Measurements from ENCODE around the gene GMDS.

The GMDS gene

GRCh38 chr6:2190661-2191389, 54.6 kb downstream of the GMDS start:
- TF ChIP-seq EZH2phosphoT487 (IDR thresholded peaks at IDR 0.05; ENCODE audit: low read depth) (no peak), CTCF (IDR thresholded peaks at IDR 0.05; ENCODE audit: low read depth, low read length) (no peak)
- Histone ChIP-seq H4K20me1 (ENCODE audit: insufficient read depth, low read length) (peaks cover 16% of the 10 kb centered on the region), H3K4me2 (ENCODE audit: low read length) (no peak overlapping the region), H3K27me3 (ENCODE audit: low read depth, low read length) (peaks cover 17% of the 10 kb centered on the region; the same call in 1 of the 2 replicates), H3K27ac (ENCODE audit: low read length) (no peak overlapping the region), H3K36me3 (replicated peaks; ENCODE audit: low read depth, low read length) (no peaks in the 10 kb centered on the region), H3K79me2 (ENCODE audit: low read length) (no peaks in the 10 kb centered on the region), H3K9ac (ENCODE audit: low read length) (no peak overlapping the region), H3K9me3 (ENCODE audit: insufficient read depth, low read length) (no peaks in the 10 kb centered on the region), H3K4me1 (ENCODE audit: low read length) (peaks cover 12% of the 10 kb centered on the region), H2AFZ (ENCODE audit: low read depth, low read length) (no peak overlapping the region), H3K4me3 (ENCODE audit: low read length) (no peak overlapping the region)

- Histone ChIP-seq H3K4me3 (ENCODE audit: low read length) (no peak overlapping the region), H4K20me1 (ENCODE audit: insufficient read depth, low read length) (peaks cover 19% of the 10 kb centered on the region), H3K36me3 (replicated peaks; ENCODE audit: low read depth, low read length) (no peaks in the 10 kb centered on the region), H3K79me2 (ENCODE audit: low read length) (no peaks in the 10 kb centered on the region), H3K4me2 (ENCODE audit: low read length) (no peak overlapping the region), H3K27me3 (ENCODE audit: low read depth, low read length) (peaks cover 17% of the 10 kb centered on the region; the same call in 1 of the 2 replicates), H3K27ac (ENCODE audit: low read length) (no peak overlapping the region), H3K4me1 (ENCODE audit: low read length) (peaks cover 12% of the 10 kb centered on the region), H3K9me3 (ENCODE audit: insufficient read depth, low read length) (no peaks in the 10 kb centered on the region), H2AFZ (ENCODE audit: low read depth, low read length) (no peak overlapping the region), H3K9ac (ENCODE audit: low read length) (no peak overlapping the region)
- no peak for TF ChIP-seq EZH2phosphoT487 (IDR thresholded peaks at IDR 0.05; ENCODE audit: low read depth)
- TF ChIP-seq CTCF (IDR thresholded peaks at IDR 0.05; ENCODE audit: low read depth, low read length) = no peak
Measured at GRCh38 chr6:2188856-2189384, 56.5 kb downstream of the GMDS start.

GRCh38 chr6:2188397-2188796, 57.0 kb downstream of the GMDS start:
- H3K9me3 ChIP-seq (ENCODE audit: insufficient read depth, low read length) = no peaks in the 10 kb centered on the region
- peaks cover 12% of the 10 kb centered on the region for H3K4me1 ChIP-seq (ENCODE audit: low read length)
- no peak overlapping the region for H3K9ac ChIP-seq (ENCODE audit: low read length)
- no peaks in the 10 kb centered on the region for H3K36me3 ChIP-seq (replicated peaks; ENCODE audit: low read depth, low read length)
- TF ChIP-seq EZH2phosphoT487 (IDR thresholded peaks at IDR 0.05; ENCODE audit: low read depth) = no peak
- no peak for TF ChIP-seq CTCF (IDR thresholded peaks at IDR 0.05; ENCODE audit: low read depth, low read length)
- H3K4me2 ChIP-seq (ENCODE audit: low read length) = no peak overlapping the region
- H4K20me1 ChIP-seq (ENCODE audit: insufficient read depth, low read length) = peaks cover 19% of the 10 kb centered on the region
- H3K79me2 ChIP-seq (ENCODE audit: low read length) = no peaks in the 10 kb centered on the region
- no peak overlapping the region for H3K27ac ChIP-seq (ENCODE audit: low read length)
- no peak overlapping the region for H3K4me3 ChIP-seq (ENCODE audit: low read length)
- H2AFZ ChIP-seq (ENCODE audit: low read depth, low read length) = no peak overlapping the region
- peaks cover 17% of the 10 kb centered on the region; the same call in 1 of the 2 replicates for H3K27me3 ChIP-seq (ENCODE audit: low read depth, low read length)

- H3K79me2 ChIP-seq (ENCODE audit: low read length) = no peaks in the 10 kb centered on the region
- peaks cover 17% of the 10 kb centered on the region; the same call in 1 of the 2 replicates for H3K27me3 ChIP-seq (ENCODE audit: low read depth, low read length)
- H4K20me1 ChIP-seq (ENCODE audit: insufficient read depth, low read length) = peaks cover 19% of the 10 kb centered on the region
- no peak overlapping the region for H3K4me3 ChIP-seq (ENCODE audit: low read length)
- no peaks in the 10 kb centered on the region for H3K9me3 ChIP-seq (ENCODE audit: insufficient read depth, low read length)
- peaks cover 12% of the 10 kb centered on the region for H3K4me1 ChIP-seq (ENCODE audit: low read length)
- no peak overlapping the region for H2AFZ ChIP-seq (ENCODE audit: low read depth, low read length)
- no peak overlapping the region for H3K27ac ChIP-seq (ENCODE audit: low read length)
- no peaks in the 10 kb centered on the region for H3K36me3 ChIP-seq (replicated peaks; ENCODE audit: low read depth, low read length)
- H3K4me2 ChIP-seq (ENCODE audit: low read length) = no peak overlapping the region
- no peak for TF ChIP-seq EZH2phosphoT487 (IDR thresholded peaks at IDR 0.05; ENCODE audit: low read depth)
- no peak for TF ChIP-seq CTCF (IDR thresholded peaks at IDR 0.05; ENCODE audit: low read depth, low read length)
- no peak overlapping the region for H3K9ac ChIP-seq (ENCODE audit: low read length)
Measured at GRCh38 chr6:2187826-2188225, 57.6 kb downstream of the GMDS start.

Measured in OCI-LY3 (cell line).